Measurements from ENCODE around the gene SLC4A4.

Gene SLC4A4

GRCh38 chr4:71472946-71473345, 134.1 kb downstream of the SLC4A4 start:
- no peak for DNase-seq (ENCODE audit: low spot score)
- in situ Hi-C loops (cut with MboI; ENCODE audit: low sequenced_read_pairs, unreplicated experiment): no loop called here
- TF ChIP-seq, protein P1, sequence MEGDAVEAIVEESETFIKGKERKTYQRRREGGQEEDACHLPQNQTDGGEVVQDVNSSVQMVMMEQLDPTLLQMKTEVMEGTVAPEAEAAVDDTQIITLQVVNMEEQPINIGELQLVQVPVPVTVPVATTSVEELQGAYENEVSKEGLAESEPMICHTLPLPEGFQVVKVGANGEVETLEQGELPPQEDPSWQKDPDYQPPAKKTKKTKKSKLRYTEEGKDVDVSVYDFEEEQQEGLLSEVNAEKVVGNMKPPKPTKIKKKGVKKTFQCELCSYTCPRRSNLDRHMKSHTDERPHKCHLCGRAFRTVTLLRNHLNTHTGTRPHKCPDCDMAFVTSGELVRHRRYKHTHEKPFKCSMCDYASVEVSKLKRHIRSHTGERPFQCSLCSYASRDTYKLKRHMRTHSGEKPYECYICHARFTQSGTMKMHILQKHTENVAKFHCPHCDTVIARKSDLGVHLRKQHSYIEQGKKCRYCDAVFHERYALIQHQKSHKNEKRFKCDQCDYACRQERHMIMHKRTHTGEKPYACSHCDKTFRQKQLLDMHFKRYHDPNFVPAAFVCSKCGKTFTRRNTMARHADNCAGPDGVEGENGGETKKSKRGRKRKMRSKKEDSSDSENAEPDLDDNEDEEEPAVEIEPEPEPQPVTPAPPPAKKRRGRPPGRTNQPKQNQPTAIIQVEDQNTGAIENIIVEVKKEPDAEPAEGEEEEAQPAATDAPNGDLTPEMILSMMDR (IDR thresholded peaks at IDR 0.05; ENCODE audit: borderline replicate concordance, control extremely low read depth, extremely low read depth, insufficient read depth, missing control alignments): no peak

GRCh38 chr4:71473541-71474240, 134.9 kb downstream of the SLC4A4 start:
- DNase-seq (ENCODE audit: low spot score): no peak
- TF ChIP-seq, protein P1 (IDR thresholded peaks at IDR 0.05; ENCODE audit: borderline replicate concordance, control extremely low read depth, extremely low read depth, insufficient read depth, missing control alignments): no peak
- in situ Hi-C loops (cut with MboI; ENCODE audit: low sequenced_read_pairs, unreplicated experiment): no loop called here

- no peak for DNase-seq (ENCODE audit: low spot score)
- in situ Hi-C loops (cut with MboI; ENCODE audit: low sequenced_read_pairs, unreplicated experiment): no loop called here
- TF ChIP-seq, protein P1 (IDR thresholded peaks at IDR 0.05; ENCODE audit: borderline replicate concordance, control extremely low read depth, extremely low read depth, insufficient read depth, missing control alignments): no peak
These were observed 135.9 kb downstream of the SLC4A4 start for GRCh38 chr4:71474731-71475130.

DNA sequence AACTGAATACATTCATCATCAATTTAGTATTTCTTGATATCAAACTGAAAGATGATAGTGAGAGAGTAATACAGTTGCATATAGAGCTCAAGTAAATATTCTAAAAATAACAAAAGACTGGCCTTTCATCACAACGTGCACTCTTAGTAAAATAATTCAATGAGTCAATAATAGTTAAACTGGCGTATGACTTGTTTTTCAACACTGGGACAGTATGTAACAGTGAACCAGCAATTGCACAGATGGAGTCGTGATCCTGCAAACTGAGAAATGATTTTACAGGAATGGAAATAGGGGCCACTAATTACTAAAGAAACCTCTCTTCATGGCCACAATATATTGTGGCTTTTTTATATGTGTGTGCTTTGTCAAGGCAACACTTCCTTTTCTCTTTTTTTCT, 137.4 kb downstream of the SLC4A4 start:
- in situ Hi-C loops (cut with MboI; ENCODE audit: low sequenced_read_pairs, unreplicated experiment): no loop called here
- TF ChIP-seq, protein P1 (IDR thresholded peaks at IDR 0.05; ENCODE audit: borderline replicate concordance, control extremely low read depth, extremely low read depth, insufficient read depth, missing control alignments): no peak
- no peak for DNase-seq (ENCODE audit: low spot score)

DNA sequence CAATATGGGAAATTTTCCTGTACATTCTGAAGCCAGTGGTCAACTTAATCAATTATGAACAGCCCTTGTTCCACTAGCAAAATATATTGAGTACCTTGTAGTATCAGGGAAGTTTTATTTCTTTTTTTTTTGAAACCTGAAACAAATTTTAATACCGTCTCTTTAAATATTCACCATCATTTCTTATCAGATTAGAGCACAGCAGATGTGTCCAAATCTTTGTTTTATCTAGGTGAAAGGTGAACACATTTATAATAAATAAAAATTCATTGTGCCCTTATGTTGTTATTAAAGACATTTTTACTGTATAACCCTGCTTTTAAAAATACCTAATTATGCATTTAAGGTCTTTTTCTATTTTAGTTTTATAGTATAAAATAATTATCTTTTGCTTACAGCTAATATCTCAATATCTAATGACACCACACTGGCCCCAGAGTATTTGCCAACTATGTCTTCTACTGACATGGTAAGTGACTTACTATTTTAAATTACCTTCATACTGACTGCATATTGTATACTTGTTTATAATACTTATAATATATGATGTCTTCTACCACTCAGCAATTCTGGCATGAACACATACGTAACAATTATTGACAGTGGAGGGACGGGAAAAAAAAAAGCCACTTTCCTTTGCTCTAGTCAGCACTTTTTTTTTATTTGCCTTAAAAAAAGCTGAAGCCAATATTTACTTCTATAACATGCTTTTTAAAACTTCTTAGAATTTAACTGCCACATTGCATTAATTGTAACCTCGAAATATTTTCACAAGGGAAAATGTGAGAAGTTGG, 147.9 kb downstream of the SLC4A4 start:
- TF ChIP-seq, protein P1 (IDR thresholded peaks at IDR 0.05; ENCODE audit: borderline replicate concordance, control extremely low read depth, extremely low read depth, insufficient read depth, missing control alignments): no peak
- no peak for DNase-seq (ENCODE audit: low spot score)
- in situ Hi-C loops (cut with MboI; ENCODE audit: low sequenced_read_pairs, unreplicated experiment): no loop called here

DNA sequence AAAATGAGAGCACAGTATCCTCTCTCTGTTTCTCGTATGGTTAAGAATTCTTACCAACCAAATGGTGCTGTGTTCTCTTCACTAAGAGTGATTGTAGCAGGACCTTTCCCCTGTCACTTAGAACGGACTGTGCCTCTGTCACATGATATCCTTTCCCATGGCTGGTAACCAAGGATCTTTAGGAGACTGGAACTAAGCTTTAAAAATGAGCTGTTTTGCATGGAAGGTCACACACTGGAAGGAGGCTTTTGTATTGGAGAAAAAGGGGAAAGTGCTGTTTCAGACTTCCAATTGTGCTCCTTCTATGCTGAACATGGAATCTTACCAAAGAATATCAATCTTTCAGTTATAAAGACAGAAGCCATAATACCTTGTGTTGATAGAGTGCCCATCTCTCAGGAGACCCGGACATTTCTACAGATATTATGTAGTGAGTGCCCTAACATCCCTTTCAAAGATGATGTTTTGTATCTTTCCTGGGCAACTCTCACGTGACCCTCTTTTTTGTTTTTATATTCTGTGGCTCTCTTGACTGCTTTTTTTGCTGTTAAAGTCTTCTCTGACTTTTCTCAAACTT, 148.6 kb downstream of the SLC4A4 start:
- DNase-seq (ENCODE audit: low spot score): no peak
- in situ Hi-C loops (cut with MboI; ENCODE audit: low sequenced_read_pairs, unreplicated experiment): no loop called here
- TF ChIP-seq, protein P1 (IDR thresholded peaks at IDR 0.05; ENCODE audit: borderline replicate concordance, control extremely low read depth, extremely low read depth, insufficient read depth, missing control alignments): no peak

All from GM13976 (cell line).